ENCODE measurements around the gene CCDC57. TPM values are rescaled to one million over a fixed set of nuclear protein-coding genes. Genes with fewer than 3 reads are reported as not detected.

Gene CCDC57
- total and polyA plus RNA-seq, 4 donors: 5.4 to 19.1 (median 11.7) TPM

- Histone ChIP-seq H3K4me1 (ENCODE audit: control insufficient read depth in 4 of 4, insufficient read depth in 4 of 4, low read length in 3 of 4) (peaks cover 8 to 33% (median 16%) of the 10 kb centered on the region in 4 donors), H3K9me3 (ENCODE audit: control insufficient read depth in 4 of 4, low read length in 3 of 4) (no peaks in the 10 kb centered on the region), H3K9ac (ENCODE audit: low read depth in 1 of 2, low read length in 2 of 2) (peak overlapping the region in 1 of 2 donors; percentile 21), H3K4me3 (ENCODE audit: low read depth in 1 of 3, low read length in 3 of 3) (peak overlapping the region in 1 of 3 donors; percentile 57), H3K36me3 (ENCODE audit: control insufficient read depth in 4 of 4, insufficient read depth in 3 of 4, low read depth in 1 of 4, low read length in 3 of 4) (no peaks in the 10 kb centered on the region), H3K27ac (ENCODE audit: low read depth in 1 of 2, low read length in 2 of 2) (peak overlapping the region; percentile 72 to 78), H3K27me3 (ENCODE audit: control insufficient read depth in 4 of 4, insufficient read depth in 4 of 4, low read length in 3 of 4) (no peaks in the 10 kb centered on the region)
- no peak for TF ChIP-seq REST (IDR thresholded peaks at IDR 0.05)
- TF ChIP-seq FOXA1 (IDR thresholded peaks at IDR 0.05): no peak
- TF ChIP-seq ATF3 (IDR thresholded peaks at IDR 0.05): no peak
- no peak for TF ChIP-seq ZBTB33 (IDR thresholded peaks at IDR 0.05)
- TF ChIP-seq YY1 (IDR thresholded peaks at IDR 0.05): no peak
- TF ChIP-seq NR2F2 (IDR thresholded peaks at IDR 0.05): no peak
- no peak for TF ChIP-seq EGR1 (IDR thresholded peaks at IDR 0.05; ENCODE audit: low read depth in 2 of 2)
- TF ChIP-seq HNF4G (IDR thresholded peaks at IDR 0.05): no peak
- TF ChIP-seq RXRA (IDR thresholded peaks at IDR 0.05): no peak
- TF ChIP-seq RAD21 (IDR thresholded peaks at IDR 0.05): no peak
- TF ChIP-seq FOXA2 (IDR thresholded peaks at IDR 0.05): no peak
- WGBS: 3% methylated on average over 18 of the region's 18 CpGs
- no peak for DNase-seq (ENCODE audit: low spot score)
These were observed 18.6 kb upstream of the CCDC57 start for GRCh38 chr17:82231312-82231561.

GRCh38 chr17:82230609-82231311 is 18.1 kb upstream of the CCDC57 start:
- peaks cover 3 to 28% (median 12%) of the 10 kb centered on the region in 4 donors for H3K4me1 ChIP-seq (ENCODE audit: control insufficient read depth in 4 of 4, insufficient read depth in 4 of 4, low read length in 3 of 4)
- H3K27me3 ChIP-seq (ENCODE audit: control insufficient read depth in 4 of 4, insufficient read depth in 4 of 4, low read length in 3 of 4): no peaks in the 10 kb centered on the region
- DNase-seq (ENCODE audit: low spot score): peak; percentile 77
- peak overlapping the region in 1 of 3 donors; percentile 57 for H3K4me3 ChIP-seq (ENCODE audit: low read depth in 1 of 3, low read length in 3 of 3)
- no peaks in the 10 kb centered on the region for H3K36me3 ChIP-seq (ENCODE audit: control insufficient read depth in 4 of 4, insufficient read depth in 3 of 4, low read depth in 1 of 4, low read length in 3 of 4)
- H3K9ac ChIP-seq (ENCODE audit: low read depth in 1 of 2, low read length in 2 of 2): peak overlapping the region in 1 of 2 donors; percentile 59
- peak; percentile 9 for TF ChIP-seq HNF4G (IDR thresholded peaks at IDR 0.05)
- TF ChIP-seq SP1 (IDR thresholded peaks at IDR 0.05): peak; percentile 16
- no peak for TF ChIP-seq EGR1 (IDR thresholded peaks at IDR 0.05; ENCODE audit: low read depth in 2 of 2)
- peak; percentile 62 for TF ChIP-seq CTCF (IDR thresholded peaks at IDR 0.05; ENCODE audit: low read depth, low read length, missing input control)
- peak in 1 of 2 donors; percentile 45 for TF ChIP-seq RAD21 (IDR thresholded peaks at IDR 0.05)
- no peak for TF ChIP-seq FOXA1 (IDR thresholded peaks at IDR 0.05)
- peak; percentile 43 to 55 for TF ChIP-seq HNF4A (conservative IDR thresholded peaks at IDR 0.05)
- H3K27ac ChIP-seq (ENCODE audit: low read depth in 1 of 2, low read length in 2 of 2): peak overlapping the region; percentile 72 to 78
- WGBS: 12% methylated on average over 76 of the region's 76 CpGs
- H3K9me3 ChIP-seq (ENCODE audit: control insufficient read depth in 4 of 4, low read length in 3 of 4): no peaks in the 10 kb centered on the region

All from liver (tissue), 9 donors.